ENCODE measurements around the gene UBTF. TPM values are rescaled to one million over a fixed set of nuclear protein-coding genes. Genes with fewer than 3 reads are reported as not detected.

The UBTF gene
- total and polyA plus RNA-seq, 7 donors = 26.8 to 58.4 (median 48.3) TPM

GRCh38 chr17:44209786-44210341 is 9.6 kb downstream of the UBTF start:
- Histone ChIP-seq H3K36me3 (peaks cover 16 to 65% (median 49%) of the 10 kb centered on the region in 4 donors), H3K4me3 (peak overlapping the region in 1 of 4 donors; percentile 21), H3K4me1 (peaks cover 0 to 41% (median 15%) of the 10 kb centered on the region in 4 donors), H3K9me3 (no peaks in the 10 kb centered on the region), H3K27ac (peak overlapping the region; percentile 65 to 74 (median 70)), H3K27me3 (no peaks in the 10 kb centered on the region)
- no peak for TF ChIP-seq POLR2A (IDR thresholded peaks at IDR 0.05)
- intact Hi-C loops (cut with DNase I) = loop anchor here (1.0 to 10.0 kb wide), 3 partner anchors 121 to 295 kb away; partner anchors contain the start of genes GPATCH8 and GRN
- DNase-seq = no peak
- 68 to 74% methylated on average over 11 of the region's 11 CpGs for WGBS, 2 donors

GRCh38 chr17:44207743-44208142 is 11.7 kb downstream of the UBTF start:
- intact Hi-C loops (cut with DNase I) = no loop called here
- Histone ChIP-seq H3K4me1 (peaks cover 0 to 48% (median 18%) of the 10 kb centered on the region in 4 donors), H3K4me3 (no peak overlapping the region), H3K9me3 (no peaks in the 10 kb centered on the region), H3K27ac (no peak overlapping the region), H3K36me3 (peaks cover 8 to 47% (median 36%) of the 10 kb centered on the region in 4 donors), H3K27me3 (no peaks in the 10 kb centered on the region)
- DNase-seq = no peak
- no peak for TF ChIP-seq EP300 (IDR thresholded peaks at IDR 0.05)
- no peak for TF ChIP-seq CTCF (IDR thresholded peaks at IDR 0.05)
- no peak for TF ChIP-seq POLR2AphosphoS5 (IDR thresholded peaks at IDR 0.05)
- TF ChIP-seq POLR2A (IDR thresholded peaks at IDR 0.05) = no peak
- WGBS, 2 donors = 90 to 91% methylated on average over 5 of the region's 5 CpGs

- intact Hi-C loops (cut with DNase I) = no loop called here
- no peak overlapping the region for H3K27ac ChIP-seq
- H3K36me3 ChIP-seq = peaks cover 8 to 47% (median 36%) of the 10 kb centered on the region in 4 donors
- 86 to 88% methylated on average over 17 of the region's 17 CpGs for WGBS, 2 donors
- no peaks in the 10 kb centered on the region for H3K9me3 ChIP-seq
- TF ChIP-seq POLR2A (IDR thresholded peaks at IDR 0.05) (no peak), EP300 (IDR thresholded peaks at IDR 0.05) (no peak), CTCF (IDR thresholded peaks at IDR 0.05) (no peak), POLR2AphosphoS5 (IDR thresholded peaks at IDR 0.05) (no peak)
- peaks cover 0 to 44% (median 18%) of the 10 kb centered on the region in 4 donors for H3K4me1 ChIP-seq
- no peaks in the 10 kb centered on the region for H3K27me3 ChIP-seq
- no peak for DNase-seq
- H3K4me3 ChIP-seq = no peak overlapping the region
Observed at GRCh38 chr17:44207319-44207718, 12.2 kb downstream of the UBTF start.

GRCh38 chr17:44206825-44207155 is 12.7 kb downstream of the UBTF start:
- Histone ChIP-seq H3K27ac (no peak overlapping the region), H3K4me1 (peaks cover 0 to 41% (median 18%) of the 10 kb centered on the region in 4 donors), H3K27me3 (no peaks in the 10 kb centered on the region), H3K4me3 (no peak overlapping the region), H3K9me3 (no peaks in the 10 kb centered on the region), H3K36me3 (peaks cover 8 to 47% (median 36%) of the 10 kb centered on the region in 4 donors)
- DNase-seq = no peak
- intact Hi-C loops (cut with DNase I) = no loop called here
- TF ChIP-seq CTCF (IDR thresholded peaks at IDR 0.05) (no peak), POLR2AphosphoS5 (IDR thresholded peaks at IDR 0.05) (no peak), EP300 (IDR thresholded peaks at IDR 0.05) (no peak), POLR2A (IDR thresholded peaks at IDR 0.05) (no peak)
- WGBS, 2 donors = 85 to 93% methylated on average over 6 of the region's 6 CpGs

- intact Hi-C loops (cut with DNase I) = no loop called here
Observed at GRCh38 chr17:44205962-44206824, 13.3 kb downstream of the UBTF start.

More at GRCh38 chr17:44205962-44206824, 13.3 kb downstream of the UBTF start:
- no peaks in the 10 kb centered on the region for H3K27me3 ChIP-seq
- no peak for TF ChIP-seq EP300 (IDR thresholded peaks at IDR 0.05)
- H3K27ac ChIP-seq = peak overlapping the region in 1 of 4 donors; percentile 17
- peaks cover 8 to 41% (median 33%) of the 10 kb centered on the region in 4 donors for H3K36me3 ChIP-seq
- no peaks in the 10 kb centered on the region for H3K9me3 ChIP-seq
- H3K4me3 ChIP-seq = no peak overlapping the region
- peaks cover 0 to 38% (median 18%) of the 10 kb centered on the region in 4 donors for H3K4me1 ChIP-seq
- DNase-seq = no peak
- 57 to 69% methylated on average over 13 of the region's 13 CpGs for WGBS, 2 donors
